Stimulated activated effector memory CD8-positive, alpha-beta T cell treated with anti-CD3 and anti-CD28 coated beads, Interleukin-12 subunit alpha, Interleukin-12 subunit beta, amount 100 ng/mL, for 72 hours (primary cell): ENCODE results near the gene CCKAR.

Source experiments
- ATAC-seq: fragments of 150-1000 bp; cut with Tn5 transposase; 2 replicates; pipeline ENCODE4 v1.10.0; 2021
- DNase-seq, 2 donors: peaks; one replicate each; pipeline ENCODE4 v3.0.0; 2021 to 2022; ENCODE audit warnings: low spot score in 2 of 2
- H3K27ac Mint-ChIP-seq: one replicate; pipeline ENCODE4 v1.8.0; 2022; ENCODE audit warnings: mild to moderate bottlenecking, mixed read lengths
- H3K36me3 Mint-ChIP-seq: one replicate; pipeline ENCODE4 v1.8.0; 2022; ENCODE audit warnings: mild to moderate bottlenecking, mixed read lengths
- H3K4me1 Mint-ChIP-seq: one replicate; pipeline ENCODE4 v1.8.0; 2022; ENCODE audit warnings: mixed read lengths
- H3K4me3 Mint-ChIP-seq: one replicate; pipeline ENCODE4 v1.8.0; 2022; ENCODE audit warnings: mild to moderate bottlenecking, mixed read lengths
- H3K9me3 Mint-ChIP-seq: one replicate; pipeline ENCODE4 v1.8.0; 2022; ENCODE audit warnings: mixed read lengths

Gene CCKAR

GRCh38 chr4:26490111-26490959 is at the start of gene CCKAR:
CCKAR (minus strand) TSS chr4:26490484; CDS start chr4:26490267, 217 bp downstream.
- DNase-seq: no peak
- no peaks in the 10 kb centered on the region for H3K36me3 Mint-ChIP-seq
- H3K9me3 Mint-ChIP-seq: no peaks in the 10 kb centered on the region
- peak; percentile 8 for ATAC-seq
- H3K27ac Mint-ChIP-seq: no peak within 1 kb of the TSS
- no peaks in the 10 kb centered on the region for H3K4me1 Mint-ChIP-seq
- H3K4me3 Mint-ChIP-seq: no peak within 1 kb of the TSS

- H3K9me3 Mint-ChIP-seq: no peaks in the 10 kb centered on the region
- H3K36me3 Mint-ChIP-seq: no peaks in the 10 kb centered on the region
- H3K27ac Mint-ChIP-seq: no peak overlapping the region
- ATAC-seq: no peak
- no peak for DNase-seq
- no peaks in the 10 kb centered on the region for H3K4me1 Mint-ChIP-seq
- H3K4me3 Mint-ChIP-seq: no peak overlapping the region
These were observed 43.4 kb upstream of the CCKAR start for GRCh38 chr4:26533685-26534084.

GRCh38 chr4:26531491-26532116 is 41.3 kb upstream of the CCKAR start:
- Mint-ChIP-seq H3K9me3 (no peaks in the 10 kb centered on the region), H3K36me3 (no peaks in the 10 kb centered on the region), H3K4me3 (no peak overlapping the region), H3K27ac (no peak overlapping the region), H3K4me1 (no peaks in the 10 kb centered on the region)
- ATAC-seq (no peak), DNase-seq (no peak)

- Mint-ChIP-seq H3K4me3 (no peak overlapping the region), H3K27ac (no peak overlapping the region), H3K4me1 (no peaks in the 10 kb centered on the region), H3K9me3 (no peaks in the 10 kb centered on the region), H3K36me3 (no peaks in the 10 kb centered on the region)
- ATAC-seq (no peak), DNase-seq (no peak)
These were observed 39.8 kb upstream of the CCKAR start for GRCh38 chr4:26530099-26530498.

GRCh38 chr4:26529479-26529878 is 39.2 kb upstream of the CCKAR start:
- no peaks in the 10 kb centered on the region for H3K4me1 Mint-ChIP-seq

GRCh38 chr4:26525771-26526150 is 35.5 kb upstream of the CCKAR start:
- DNase-seq (no peak), ATAC-seq (no peak)
- H3K4me3 Mint-ChIP-seq: no peak overlapping the region
- H3K9me3 Mint-ChIP-seq: no peaks in the 10 kb centered on the region
- no peaks in the 10 kb centered on the region for H3K36me3 Mint-ChIP-seq
- no peaks in the 10 kb centered on the region for H3K4me1 Mint-ChIP-seq
- no peak overlapping the region for H3K27ac Mint-ChIP-seq

More at GRCh38 chr4:26529479-26529878, 39.2 kb upstream of the CCKAR start:
- DNase-seq: no peak
- Mint-ChIP-seq H3K27ac (no peak overlapping the region), H3K36me3 (no peaks in the 10 kb centered on the region), H3K4me3 (no peak overlapping the region), H3K9me3 (no peaks in the 10 kb centered on the region)
- no peak for ATAC-seq

- Mint-ChIP-seq H3K36me3 (no peaks in the 10 kb centered on the region), H3K4me1 (no peaks in the 10 kb centered on the region), H3K27ac (no peak overlapping the region), H3K4me3 (no peak overlapping the region), H3K9me3 (no peaks in the 10 kb centered on the region)
- DNase-seq: no peak
- no peak for ATAC-seq
These were observed 35.0 kb upstream of the CCKAR start for GRCh38 chr4:26525136-26525770.

- Mint-ChIP-seq H3K27ac (no peak overlapping the region), H3K4me3 (no peak overlapping the region), H3K4me1 (no peaks in the 10 kb centered on the region), H3K36me3 (no peaks in the 10 kb centered on the region), H3K9me3 (no peaks in the 10 kb centered on the region)
- DNase-seq (no peak), ATAC-seq (no peak)
These were observed 33.7 kb upstream of the CCKAR start for GRCh38 chr4:26524011-26524410.

GRCh38 chr4:26522478-26522877 is 32.2 kb upstream of the CCKAR start:
- Mint-ChIP-seq H3K27ac (no peak overlapping the region), H3K9me3 (no peaks in the 10 kb centered on the region), H3K4me3 (no peak overlapping the region), H3K4me1 (no peaks in the 10 kb centered on the region), H3K36me3 (no peaks in the 10 kb centered on the region)
- ATAC-seq: no peak
- DNase-seq: no peak

- H3K27ac Mint-ChIP-seq: no peak overlapping the region
- no peaks in the 10 kb centered on the region for H3K9me3 Mint-ChIP-seq
- no peak for ATAC-seq
- H3K4me1 Mint-ChIP-seq: no peaks in the 10 kb centered on the region
- no peaks in the 10 kb centered on the region for H3K36me3 Mint-ChIP-seq
- no peak overlapping the region for H3K4me3 Mint-ChIP-seq
- DNase-seq: no peak
These were observed 30.6 kb upstream of the CCKAR start for GRCh38 chr4:26520728-26521450.

- Mint-ChIP-seq H3K36me3 (no peaks in the 10 kb centered on the region), H3K4me3 (no peak overlapping the region), H3K27ac (no peak overlapping the region), H3K4me1 (no peaks in the 10 kb centered on the region), H3K9me3 (no peaks in the 10 kb centered on the region)
- ATAC-seq (no peak), DNase-seq (no peak)
These were observed 25.7 kb upstream of the CCKAR start for GRCh38 chr4:26515936-26516335.

- no peak overlapping the region for H3K27ac Mint-ChIP-seq
- no peak for ATAC-seq
- no peak overlapping the region for H3K4me3 Mint-ChIP-seq
- no peaks in the 10 kb centered on the region for H3K36me3 Mint-ChIP-seq
- no peaks in the 10 kb centered on the region for H3K9me3 Mint-ChIP-seq
- no peaks in the 10 kb centered on the region for H3K4me1 Mint-ChIP-seq
- no peak for DNase-seq
These were observed 20.2 kb upstream of the CCKAR start for GRCh38 chr4:26510334-26510964.

- H3K9me3 Mint-ChIP-seq: no peaks in the 10 kb centered on the region
- DNase-seq (no peak), ATAC-seq (peak; percentile 13)
- no peaks in the 10 kb centered on the region for H3K4me1 Mint-ChIP-seq
- H3K27ac Mint-ChIP-seq: no peak overlapping the region
- H3K36me3 Mint-ChIP-seq: no peaks in the 10 kb centered on the region
- H3K4me3 Mint-ChIP-seq: no peak overlapping the region
These were observed 19.5 kb upstream of the CCKAR start for GRCh38 chr4:26509681-26510333.

GRCh38 chr4:26507286-26507685 is 17.0 kb upstream of the CCKAR start:
- Mint-ChIP-seq H3K4me3 (no peak overlapping the region), H3K4me1 (no peaks in the 10 kb centered on the region), H3K9me3 (no peaks in the 10 kb centered on the region), H3K36me3 (no peaks in the 10 kb centered on the region), H3K27ac (no peak overlapping the region)
- DNase-seq (no peak), ATAC-seq (no peak)
